SK-N-MC (cell line): Measurements from ENCODE around the gene ZWILCH.

Experiments used
- EZH2 ChIP-seq: fragments of 200-600 bp; sonication (generic); IDR thresholded peaks from one replicate; pipeline ENCODE4 v1.6.1; 2017; ENCODE audit warnings: antibody characterized with exemption
- FOXP2 ChIP-seq: optimal IDR thresholded peaks from 2 replicates; pipeline ENCODE3; 2011; ENCODE audit warnings: mild to moderate bottlenecking, moderate library complexity; ENCODE audit not compliant: insufficient read depth; ENCODE audit errors: extremely low read length, control extremely low read depth
- POLR2AphosphoS5 ChIP-seq: IDR thresholded peaks from 2 replicates; pipeline ENCODE4 v1.6.1; 2012; ENCODE audit warnings: mild to moderate bottlenecking, low read depth, low read length, borderline replicate concordance

DNA sequence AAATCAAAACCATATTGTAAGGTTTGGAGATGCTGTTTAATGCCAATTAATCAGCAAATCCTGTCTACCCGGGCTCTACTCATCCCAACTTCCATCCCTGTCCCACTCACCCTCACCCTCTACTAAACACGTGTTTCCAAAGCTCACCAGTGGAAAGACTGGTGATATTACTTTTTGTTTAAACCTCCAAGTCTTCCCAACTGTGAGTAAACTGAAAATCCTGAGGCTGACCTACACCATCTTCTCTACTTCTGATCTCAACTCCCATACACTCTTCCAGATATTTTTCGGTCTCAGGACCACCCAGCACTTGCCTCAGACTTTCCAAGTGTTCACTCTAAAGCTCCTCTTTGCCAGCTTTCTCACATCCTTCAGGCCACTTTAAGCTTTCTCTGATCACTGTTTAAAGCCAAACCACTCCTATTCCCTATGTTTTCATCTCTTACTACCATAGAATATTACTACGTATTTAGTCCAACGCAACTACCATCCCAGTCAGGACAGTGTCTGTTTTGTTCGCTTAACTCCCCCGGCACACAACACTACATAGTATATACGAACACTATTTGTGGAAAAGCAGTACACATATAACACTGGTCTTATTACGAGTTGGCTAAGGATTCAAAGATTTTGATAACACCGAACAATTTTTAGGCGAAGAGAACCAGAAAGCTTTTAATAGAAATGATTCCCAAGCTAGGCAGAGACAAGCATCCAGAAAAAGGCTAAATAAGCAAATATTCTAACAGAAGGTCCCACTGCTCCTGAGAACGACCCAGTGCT is 1.2 kb upstream of the ZWILCH start:
- no peak for TF ChIP-seq EZH2
- TF ChIP-seq POLR2AphosphoS5, result no peak
- TF ChIP-seq FOXP2, result no peak
